Measurements from ENCODE around the gene METTL21C. TPM values are rescaled to one million over a fixed set of nuclear protein-coding genes. Genes with fewer than 3 reads are reported as not detected.

The METTL21C gene
- total and polyA plus RNA-seq, 4 donors: not detected

DNA sequence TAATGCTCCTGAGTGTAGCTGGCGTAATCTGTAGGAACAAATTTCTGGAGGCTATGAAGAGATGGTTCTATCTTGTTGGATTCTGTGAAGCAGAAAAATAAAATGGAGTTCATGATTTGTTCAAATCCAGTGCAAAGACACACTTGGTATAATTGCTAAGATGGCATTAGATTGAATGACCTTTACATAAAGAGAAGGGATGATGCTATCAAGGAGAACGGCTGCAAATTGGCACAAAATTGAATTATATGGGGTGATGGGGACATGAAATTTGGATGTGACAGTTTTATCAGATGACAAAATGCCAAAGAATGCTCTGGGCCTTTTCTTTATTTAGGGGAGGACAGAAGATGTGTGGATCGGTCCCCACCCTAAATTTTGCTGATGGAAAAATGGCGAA, 4.0 kb downstream of the METTL21C start:
- Histone ChIP-seq H3K36me3 (ENCODE audit: control insufficient read depth in 1 of 2, insufficient read depth in 2 of 2, low read length in 1 of 2) (no peaks in the 10 kb centered on the region), H3K9me3 (ENCODE audit: control insufficient read depth, low read length) (peaks cover 1% of the 10 kb centered on the region), H3K27ac (ENCODE audit: low read depth in 1 of 2, low read length in 2 of 2) (no peak overlapping the region), H3K4me3 (ENCODE audit: low read length in 2 of 2) (no peak overlapping the region), H3K27me3 (ENCODE audit: control insufficient read depth in 1 of 2, insufficient read depth in 2 of 2, low read length in 1 of 2) (no peaks in the 10 kb centered on the region), H3K4me1 (ENCODE audit: control insufficient read depth in 1 of 2, insufficient read depth in 2 of 2, low read length in 2 of 2) (no peaks in the 10 kb centered on the region)
- no peak for DNase-seq
- no peak for ATAC-seq (ENCODE audit: low FRiP score)
- intact Hi-C loops (cut with DNase I): no loop called here
- 93 to 95% methylated on average over 4 of the region's 4 CpGs for WGBS, 2 donors

DNA sequence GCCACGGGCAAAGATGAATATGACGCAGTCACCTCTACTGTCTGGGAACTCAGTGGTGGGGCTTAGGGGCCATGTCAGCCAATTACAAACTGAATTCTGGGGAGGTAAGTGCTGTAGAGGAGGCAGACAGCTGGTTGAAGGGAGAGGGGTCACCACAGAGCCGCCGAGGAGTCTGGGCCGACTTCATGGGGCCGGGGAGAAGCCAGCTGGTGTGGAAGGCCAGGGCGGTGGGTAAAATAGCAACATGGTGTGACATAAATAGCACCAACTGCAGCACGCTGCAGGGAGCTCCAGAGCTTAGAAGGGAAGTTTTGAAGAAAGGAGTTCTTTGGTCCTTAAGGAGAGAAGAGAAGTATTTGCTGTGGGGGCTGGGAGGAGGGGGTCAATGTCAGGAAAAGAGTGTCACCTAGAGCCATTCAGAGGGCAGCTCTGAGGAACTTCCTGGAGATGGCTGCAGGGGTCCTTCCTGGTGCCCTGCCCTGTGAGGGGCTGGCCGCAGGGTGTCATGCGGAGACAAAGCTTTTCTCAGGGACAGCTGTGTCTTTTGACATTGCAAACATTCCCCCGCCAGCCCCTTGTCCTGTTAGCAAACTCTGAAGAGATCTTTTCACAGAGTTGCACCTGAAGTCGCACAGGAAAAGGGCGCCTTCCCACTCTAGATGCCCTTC, 6.4 kb downstream of the METTL21C start:
- no peak for ATAC-seq (ENCODE audit: low FRiP score)

DNA sequence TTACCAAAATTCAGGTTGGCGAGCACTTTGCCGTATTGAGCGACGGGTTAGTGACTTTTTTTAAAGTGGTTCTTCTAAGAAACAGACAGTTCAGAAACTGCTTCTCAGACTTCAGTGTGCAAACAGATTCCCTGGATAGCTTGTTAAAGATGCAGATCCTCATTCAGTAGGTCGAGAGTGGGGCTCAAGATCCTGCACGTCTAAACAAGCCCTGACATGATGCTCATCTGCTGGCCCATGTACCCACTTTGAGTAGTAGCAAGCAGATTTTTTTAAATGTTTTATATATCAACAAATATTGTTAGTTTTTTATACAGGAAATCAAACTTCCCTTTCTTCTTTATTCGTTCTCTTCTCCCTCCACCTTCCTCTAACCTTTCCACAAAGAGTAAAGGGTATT, 7.3 kb downstream of the METTL21C start:
- Histone ChIP-seq H3K27me3 (ENCODE audit: control insufficient read depth in 1 of 2, insufficient read depth in 2 of 2, low read length in 1 of 2) (no peaks in the 10 kb centered on the region), H3K4me1 (ENCODE audit: control insufficient read depth in 1 of 2, insufficient read depth in 2 of 2, low read length in 2 of 2) (no peaks in the 10 kb centered on the region), H3K27ac (ENCODE audit: low read depth in 1 of 2, low read length in 2 of 2) (no peak overlapping the region), H3K4me3 (ENCODE audit: low read length in 2 of 2) (no peak overlapping the region), H3K36me3 (ENCODE audit: control insufficient read depth in 1 of 2, insufficient read depth in 2 of 2, low read length in 1 of 2) (no peaks in the 10 kb centered on the region), H3K9me3 (ENCODE audit: control insufficient read depth, low read length) (no peaks in the 10 kb centered on the region)
- ATAC-seq (ENCODE audit: low FRiP score): no peak
- DNase-seq: no peak
- intact Hi-C loops (cut with DNase I): no loop called here
- 77 to 78% methylated on average over 7 of the region's 7 CpGs for WGBS, 2 donors

More for the DNA sequence above, 6.4 kb downstream of the METTL21C start:
- no peak for DNase-seq
- Histone ChIP-seq H3K4me1 (ENCODE audit: control insufficient read depth in 1 of 2, insufficient read depth in 2 of 2, low read length in 2 of 2) (no peaks in the 10 kb centered on the region), H3K36me3 (ENCODE audit: control insufficient read depth in 1 of 2, insufficient read depth in 2 of 2, low read length in 1 of 2) (no peaks in the 10 kb centered on the region), H3K27ac (ENCODE audit: low read depth in 1 of 2, low read length in 2 of 2) (no peak overlapping the region), H3K4me3 (ENCODE audit: low read length in 2 of 2) (no peak overlapping the region), H3K9me3 (ENCODE audit: control insufficient read depth, low read length) (peaks cover 1% of the 10 kb centered on the region), H3K27me3 (ENCODE audit: control insufficient read depth in 1 of 2, insufficient read depth in 2 of 2, low read length in 1 of 2) (no peaks in the 10 kb centered on the region)
- intact Hi-C loops (cut with DNase I): no loop called here
- 42 to 47% methylated on average over 12 to 13 of the region's 13 CpGs for WGBS, 2 donors

GRCh38 chr13:102686024-102686423, 8.8 kb downstream of the METTL21C start:
- H3K36me3 ChIP-seq (ENCODE audit: control insufficient read depth in 1 of 2, insufficient read depth in 2 of 2, low read length in 1 of 2): no peaks in the 10 kb centered on the region
- H3K4me3 ChIP-seq (ENCODE audit: low read length in 2 of 2): no peak overlapping the region
- no peak overlapping the region for H3K27ac ChIP-seq (ENCODE audit: low read depth in 1 of 2, low read length in 2 of 2)
- H3K4me1 ChIP-seq (ENCODE audit: control insufficient read depth in 1 of 2, insufficient read depth in 2 of 2, low read length in 2 of 2): no peaks in the 10 kb centered on the region
- H3K9me3 ChIP-seq (ENCODE audit: control insufficient read depth, low read length): no peaks in the 10 kb centered on the region
- no peaks in the 10 kb centered on the region for H3K27me3 ChIP-seq (ENCODE audit: control insufficient read depth in 1 of 2, insufficient read depth in 2 of 2, low read length in 1 of 2)
- WGBS, 2 donors: 61 to 66% methylated on average over 3 of the region's 3 CpGs
- ATAC-seq (ENCODE audit: low FRiP score) (no peak), DNase-seq (no peak)
- intact Hi-C loops (cut with DNase I): no loop called here

- no peaks in the 10 kb centered on the region for H3K9me3 ChIP-seq (ENCODE audit: control insufficient read depth, low read length)
- DNase-seq (no peak), ATAC-seq (ENCODE audit: low FRiP score) (no peak)
- H3K4me1 ChIP-seq (ENCODE audit: control insufficient read depth in 1 of 2, insufficient read depth in 2 of 2, low read length in 2 of 2): no peaks in the 10 kb centered on the region
- no peaks in the 10 kb centered on the region for H3K27me3 ChIP-seq (ENCODE audit: control insufficient read depth in 1 of 2, insufficient read depth in 2 of 2, low read length in 1 of 2)
- no peak overlapping the region for H3K27ac ChIP-seq (ENCODE audit: low read depth in 1 of 2, low read length in 2 of 2)
- H3K36me3 ChIP-seq (ENCODE audit: control insufficient read depth in 1 of 2, insufficient read depth in 2 of 2, low read length in 1 of 2): no peaks in the 10 kb centered on the region
- 56 to 64% methylated on average over 2 of the region's 2 CpGs for WGBS, 2 donors
- intact Hi-C loops (cut with DNase I): no loop called here
- no peak overlapping the region for H3K4me3 ChIP-seq (ENCODE audit: low read length in 2 of 2)
Measured at GRCh38 chr13:102683637-102684036, 11.2 kb downstream of the METTL21C start.

DNA sequence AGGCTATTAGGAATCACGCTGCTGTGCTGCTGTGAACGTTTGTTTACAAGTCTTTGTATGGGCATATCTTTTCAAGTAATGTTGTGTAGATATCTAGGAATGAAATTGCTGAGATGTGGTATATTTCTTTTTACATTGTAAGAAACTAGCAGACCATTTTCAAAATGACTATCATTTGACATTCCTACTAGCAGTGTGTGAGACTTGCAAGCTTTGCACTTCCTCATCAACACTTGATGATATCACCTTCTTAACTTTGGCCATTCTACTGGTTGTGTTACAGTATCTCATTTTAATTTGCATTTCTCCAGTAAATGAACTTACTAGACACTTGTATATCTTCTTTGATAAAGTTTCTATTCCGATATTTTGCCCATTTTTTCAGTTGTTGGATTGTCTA, 12.1 kb downstream of the METTL21C start:
- Histone ChIP-seq H3K36me3 (ENCODE audit: control insufficient read depth in 1 of 2, insufficient read depth in 2 of 2, low read length in 1 of 2) (no peaks in the 10 kb centered on the region), H3K27me3 (ENCODE audit: control insufficient read depth in 1 of 2, insufficient read depth in 2 of 2, low read length in 1 of 2) (no peaks in the 10 kb centered on the region), H3K4me3 (ENCODE audit: low read length in 2 of 2) (no peak overlapping the region), H3K27ac (ENCODE audit: low read depth in 1 of 2, low read length in 2 of 2) (no peak overlapping the region), H3K9me3 (ENCODE audit: control insufficient read depth, low read length) (no peaks in the 10 kb centered on the region), H3K4me1 (ENCODE audit: control insufficient read depth in 1 of 2, insufficient read depth in 2 of 2, low read length in 2 of 2) (no peaks in the 10 kb centered on the region)
- 64 to 70% methylated on average over 3 of the region's 3 CpGs for WGBS, 2 donors
- ATAC-seq (ENCODE audit: low FRiP score) (no peak), DNase-seq (no peak)
- intact Hi-C loops (cut with DNase I): no loop called here

GRCh38 chr13:102682211-102682610, 12.6 kb downstream of the METTL21C start:
- Histone ChIP-seq H3K4me3 (ENCODE audit: low read length in 2 of 2) (no peak overlapping the region), H3K27me3 (ENCODE audit: control insufficient read depth in 1 of 2, insufficient read depth in 2 of 2, low read length in 1 of 2) (no peaks in the 10 kb centered on the region), H3K9me3 (ENCODE audit: control insufficient read depth, low read length) (no peaks in the 10 kb centered on the region), H3K27ac (ENCODE audit: low read depth in 1 of 2, low read length in 2 of 2) (no peak overlapping the region), H3K4me1 (ENCODE audit: control insufficient read depth in 1 of 2, insufficient read depth in 2 of 2, low read length in 2 of 2) (no peaks in the 10 kb centered on the region), H3K36me3 (ENCODE audit: control insufficient read depth in 1 of 2, insufficient read depth in 2 of 2, low read length in 1 of 2) (peaks cover 0 to 2% of the 10 kb centered on the region in 2 donors)
- DNase-seq: no peak
- intact Hi-C loops (cut with DNase I): no loop called here
- no peak for ATAC-seq (ENCODE audit: low FRiP score)
- WGBS, 2 donors: 66 to 70% methylated on average over 4 of the region's 4 CpGs

- intact Hi-C loops (cut with DNase I): no loop called here
- no peak overlapping the region for H3K27ac ChIP-seq (ENCODE audit: low read depth in 1 of 2, low read length in 2 of 2)
- DNase-seq (no peak), ATAC-seq (ENCODE audit: low FRiP score) (no peak)
- H3K27me3 ChIP-seq (ENCODE audit: control insufficient read depth in 1 of 2, insufficient read depth in 2 of 2, low read length in 1 of 2): no peaks in the 10 kb centered on the region
- 74 to 77% methylated on average over 5 of the region's 5 CpGs for WGBS, 2 donors
- no peak overlapping the region for H3K4me3 ChIP-seq (ENCODE audit: low read length in 2 of 2)
- no peaks in the 10 kb centered on the region for H3K9me3 ChIP-seq (ENCODE audit: control insufficient read depth, low read length)
- H3K36me3 ChIP-seq (ENCODE audit: control insufficient read depth in 1 of 2, insufficient read depth in 2 of 2, low read length in 1 of 2): peaks cover 0 to 3% of the 10 kb centered on the region in 2 donors
- H3K4me1 ChIP-seq (ENCODE audit: control insufficient read depth in 1 of 2, insufficient read depth in 2 of 2, low read length in 2 of 2): no peaks in the 10 kb centered on the region
Measured at GRCh38 chr13:102680842-102681740, 13.8 kb downstream of the METTL21C start.
